Calu3 (cell line): ENCODE data around the gene TMEM203. TPM values are rescaled to one million over a fixed set of nuclear protein-coding genes. Genes with fewer than 3 reads are reported as not detected.
"Not testable (repeated sequence)": the region's sequence is repeated elsewhere in the genome, so short reads cannot be mapped to it uniquely, and the experiment has no call there.

ENCODE experiments used
- BruUV-seq: library from RNA; stranded (reverse); fragments of 400-500 nt; replicated peaks from 2 replicates; lab custom pipeline; 2021; lab: Mats Ljungman, UMichigan
- CTCF ChIA-PET: fragments of 300-600 bp; sonication (Branson Sonifier 250); formaldehyde crosslinking; loops from one replicate; lab custom pipeline; 2022; ENCODE audit warnings: antibody characterized with exemption; lab: Charles Lee
- DNase-seq: peaks from one replicate; pipeline ENCODE4 v3.0.0; 2022
- H3K27ac Mint-ChIP-seq: one replicate; pipeline ENCODE4 v1.8.0; 2022; ENCODE audit warnings: mixed read lengths; ENCODE audit not compliant: unreplicated experiment
- H3K27me3 Mint-ChIP-seq: one replicate; pipeline ENCODE4 v1.8.0; 2022; ENCODE audit warnings: mixed read lengths; ENCODE audit not compliant: unreplicated experiment
- H3K36me3 Mint-ChIP-seq: one replicate; pipeline ENCODE4 v1.8.0; 2022; ENCODE audit warnings: mild to moderate bottlenecking, moderate library complexity, mixed read lengths; ENCODE audit not compliant: insufficient read depth, unreplicated experiment
- H3K4me1 Mint-ChIP-seq: one replicate; pipeline ENCODE4 v1.8.0; 2022; ENCODE audit warnings: mild to moderate bottlenecking, low read depth, mixed read lengths; ENCODE audit not compliant: unreplicated experiment
- H3K4me3 Mint-ChIP-seq: one replicate; pipeline ENCODE4 v1.8.0; 2022; ENCODE audit warnings: mild to moderate bottlenecking, low read depth, moderate library complexity, mixed read lengths; ENCODE audit not compliant: unreplicated experiment
- H3K9me3 Mint-ChIP-seq: one replicate; pipeline ENCODE4 v1.8.0; 2022; ENCODE audit warnings: low read depth, mixed read lengths; ENCODE audit not compliant: unreplicated experiment
- intact Hi-C: fragments of 100-400 bp; cut with micrococcal nuclease; formaldehyde crosslinking; loops from one replicate; pipeline ENCODE4 v1.10.0; 2022; ENCODE audit not compliant: unreplicated experiment
- total RNA-seq: library from RNA; stranded (reverse); gene quantifications from 2 replicates; pipeline ENCODE4 v1.2.3, GENCODE V29; 2022
- TF ChIP-seq, protein P1 (sequence below): fragments of 200-600 bp; IDR thresholded peaks from one replicate; pipeline ENCODE4 v1.8.0; 2022; ENCODE audit warnings: antibody characterized with exemption; ENCODE audit not compliant: unreplicated experiment

The TMEM203 gene
- total RNA-seq, 1 experiment from 2014 or later: 25.4 TPM

DNA sequence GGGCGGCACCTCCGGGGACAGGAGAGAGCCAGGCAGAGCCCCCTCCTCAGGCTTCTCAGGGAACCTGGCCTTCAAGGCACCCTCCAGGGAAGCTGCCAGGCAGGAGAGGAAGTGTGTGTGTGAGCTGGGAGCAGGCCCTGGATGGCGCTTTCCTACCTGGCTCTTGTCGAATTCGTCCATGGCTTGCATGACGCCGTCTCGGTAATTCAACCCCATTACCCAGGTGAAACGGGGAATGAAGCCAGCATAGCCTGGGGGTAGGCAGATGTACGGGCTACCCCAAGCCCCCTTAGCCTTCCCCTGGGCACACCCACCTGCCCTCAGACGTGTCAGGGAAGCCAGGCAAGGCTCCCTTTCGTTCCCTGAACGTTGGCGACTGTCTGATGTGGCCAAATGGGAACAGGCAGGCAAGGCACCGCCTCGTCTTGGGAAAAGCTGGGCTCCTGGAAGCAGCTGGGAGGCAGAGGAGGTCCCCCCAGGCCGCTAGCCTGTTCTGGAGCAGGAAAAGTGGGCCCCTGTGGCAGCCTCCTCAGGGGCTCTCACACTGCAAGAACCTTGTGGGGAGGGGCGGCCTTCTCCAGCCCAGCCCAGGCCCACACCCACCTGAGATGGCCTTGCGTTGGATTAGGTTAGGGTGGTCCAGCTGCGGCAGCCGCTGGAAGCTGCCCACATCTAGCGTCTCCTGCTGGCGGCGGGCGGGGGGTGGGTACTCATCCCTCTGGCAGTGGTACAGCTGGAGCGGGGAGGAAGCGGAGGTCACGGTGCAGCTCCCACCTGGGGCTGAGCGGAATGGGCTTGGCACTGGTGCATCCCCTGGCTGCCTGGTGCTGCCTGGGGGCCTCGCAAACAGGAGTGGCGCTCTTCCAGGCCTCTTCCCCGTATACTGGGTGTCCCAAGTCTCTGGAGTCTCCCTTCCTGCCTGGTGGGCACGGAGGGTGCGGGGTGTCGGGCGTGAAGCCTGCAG, 39.3 kb upstream of the TMEM203 start:
- intact Hi-C loops: no loop called here
- Mint-ChIP-seq H3K4me3 (peak overlapping the region; percentile 76), H3K9me3 (no peaks in the 10 kb centered on the region), H3K27me3 (peaks cover 12% of the 10 kb centered on the region), H3K4me1 (peaks cover 9% of the 10 kb centered on the region), H3K36me3 (peaks cover 59% of the 10 kb centered on the region), H3K27ac (peak overlapping the region; percentile 55)
- DNase-seq: no peak
- TF ChIP-seq, protein P1, sequence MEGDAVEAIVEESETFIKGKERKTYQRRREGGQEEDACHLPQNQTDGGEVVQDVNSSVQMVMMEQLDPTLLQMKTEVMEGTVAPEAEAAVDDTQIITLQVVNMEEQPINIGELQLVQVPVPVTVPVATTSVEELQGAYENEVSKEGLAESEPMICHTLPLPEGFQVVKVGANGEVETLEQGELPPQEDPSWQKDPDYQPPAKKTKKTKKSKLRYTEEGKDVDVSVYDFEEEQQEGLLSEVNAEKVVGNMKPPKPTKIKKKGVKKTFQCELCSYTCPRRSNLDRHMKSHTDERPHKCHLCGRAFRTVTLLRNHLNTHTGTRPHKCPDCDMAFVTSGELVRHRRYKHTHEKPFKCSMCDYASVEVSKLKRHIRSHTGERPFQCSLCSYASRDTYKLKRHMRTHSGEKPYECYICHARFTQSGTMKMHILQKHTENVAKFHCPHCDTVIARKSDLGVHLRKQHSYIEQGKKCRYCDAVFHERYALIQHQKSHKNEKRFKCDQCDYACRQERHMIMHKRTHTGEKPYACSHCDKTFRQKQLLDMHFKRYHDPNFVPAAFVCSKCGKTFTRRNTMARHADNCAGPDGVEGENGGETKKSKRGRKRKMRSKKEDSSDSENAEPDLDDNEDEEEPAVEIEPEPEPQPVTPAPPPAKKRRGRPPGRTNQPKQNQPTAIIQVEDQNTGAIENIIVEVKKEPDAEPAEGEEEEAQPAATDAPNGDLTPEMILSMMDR: no peak
- BruUV-seq: no TSS peak
- CTCF ChIA-PET: interaction anchor here (0.6 kb wide), 1 partner anchor 26 kb away, joined by 14 read pairs; no protein-coding TSS in a partner anchor

GRCh38 chr9:137243626-137244485, 38.4 kb upstream of the TMEM203 start:
- peaks cover 12% of the 10 kb centered on the region for H3K27me3 Mint-ChIP-seq
- peak overlapping the region; percentile 76 for H3K4me3 Mint-ChIP-seq
- CTCF ChIA-PET: interaction anchor here (0.6 kb wide), 1 partner anchor 112 kb away, joined by 3 read pairs; no protein-coding TSS in a partner anchor
- H3K4me1 Mint-ChIP-seq: peaks cover 12% of the 10 kb centered on the region
- intact Hi-C loops: no loop called here
- no TSS peak for BruUV-seq
- DNase-seq: no peak
- peaks cover 65% of the 10 kb centered on the region for H3K36me3 Mint-ChIP-seq
- TF ChIP-seq, protein P1: no peak
- H3K9me3 Mint-ChIP-seq: no peaks in the 10 kb centered on the region
- peak overlapping the region; percentile 55 for H3K27ac Mint-ChIP-seq

DNA sequence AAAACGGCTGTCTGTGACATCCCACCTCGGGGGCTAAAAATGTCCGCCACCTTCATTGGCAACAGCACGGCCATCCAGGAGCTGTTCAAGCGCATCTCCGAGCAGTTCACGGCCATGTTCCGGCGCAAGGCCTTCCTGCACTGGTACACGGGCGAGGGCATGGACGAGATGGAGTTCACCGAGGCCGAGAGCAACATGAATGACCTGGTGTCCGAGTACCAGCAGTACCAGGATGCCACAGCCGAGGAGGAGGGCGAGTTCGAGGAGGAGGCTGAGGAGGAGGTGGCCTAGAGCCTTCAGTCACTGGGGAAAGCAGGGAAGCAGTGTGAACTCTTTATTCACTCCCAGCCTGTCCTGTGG, 37.8 kb upstream of the TMEM203 start:
- intact Hi-C loops, H3K9me3 Mint-ChIP-seq, DNase-seq: not testable (repeated sequence)
- peak overlapping the region; percentile 55 for H3K27ac Mint-ChIP-seq
- peak overlapping the region; percentile 76 for H3K4me3 Mint-ChIP-seq
- H3K4me1 Mint-ChIP-seq: peaks cover 18% of the 10 kb centered on the region
- H3K27me3 Mint-ChIP-seq: peaks cover 12% of the 10 kb centered on the region
- CTCF ChIA-PET: interaction anchor here (0.6 kb wide), 1 partner anchor 112 kb away, joined by 3 read pairs; no protein-coding TSS in a partner anchor
- peaks cover 67% of the 10 kb centered on the region for H3K36me3 Mint-ChIP-seq
- BruUV-seq: TSS peak; percentile 73

GRCh38 chr9:137242269-137243203, 37.1 kb upstream of the TMEM203 start:
- H3K9me3 Mint-ChIP-seq: no peaks in the 10 kb centered on the region
- CTCF ChIA-PET: interaction anchor here (1.1 kb wide), 1 partner anchor 12 kb away, joined by 4 read pairs; no protein-coding TSS in a partner anchor
- intact Hi-C loops: no loop called here
- peaks cover 12% of the 10 kb centered on the region for H3K27me3 Mint-ChIP-seq
- H3K36me3 Mint-ChIP-seq: peaks cover 67% of the 10 kb centered on the region
- H3K4me3 Mint-ChIP-seq: peak overlapping the region; percentile 76
- BruUV-seq: no TSS peak
- TF ChIP-seq, protein P1: no peak
- H3K4me1 Mint-ChIP-seq: peaks cover 25% of the 10 kb centered on the region
- no peak for DNase-seq
- H3K27ac Mint-ChIP-seq: peak overlapping the region; percentile 85
